ENCODE measurements around the gene CLNK.

CLNK gene

GRCh38 chr4:10526429-10527222 lies 157.9 kb downstream of the CLNK start:
- no peak for TF ChIP-seq CTCF (IDR thresholded peaks at IDR 0.05; ENCODE audit: low read depth, low read length)
- H3K4me3 ChIP-seq (ENCODE audit: low read depth, low read length), result no peak overlapping the region

- H3K4me3 ChIP-seq (ENCODE audit: low read depth, low read length), result no peak overlapping the region
- TF ChIP-seq CTCF (IDR thresholded peaks at IDR 0.05; ENCODE audit: low read depth, low read length), result no peak
Measured at GRCh38 chr4:10524196-10524833, 160.3 kb downstream of the CLNK start.

- no peak overlapping the region for H3K4me3 ChIP-seq (ENCODE audit: low read depth, low read length)
- TF ChIP-seq CTCF (IDR thresholded peaks at IDR 0.05; ENCODE audit: low read depth, low read length), result no peak
Measured at GRCh38 chr4:10521424-10521823, 163.1 kb downstream of the CLNK start.

- H3K4me3 ChIP-seq (ENCODE audit: low read depth, low read length), result no peak overlapping the region
- TF ChIP-seq CTCF (IDR thresholded peaks at IDR 0.05; ENCODE audit: low read depth, low read length), result no peak
Measured at GRCh38 chr4:10509733-10510132, 174.8 kb downstream of the CLNK start.

- H3K4me3 ChIP-seq (ENCODE audit: low read depth, low read length), result no peak overlapping the region
- TF ChIP-seq CTCF (IDR thresholded peaks at IDR 0.05; ENCODE audit: low read depth, low read length), result no peak
Measured at GRCh38 chr4:10506077-10506476, 178.5 kb downstream of the CLNK start.

GRCh38 chr4:10504570-10505179 lies 179.9 kb downstream of the CLNK start:
- no peak overlapping the region for H3K4me3 ChIP-seq (ENCODE audit: low read depth, low read length)
- TF ChIP-seq CTCF (IDR thresholded peaks at IDR 0.05; ENCODE audit: low read depth, low read length), result no peak

GRCh38 chr4:10502717-10503116 lies 181.9 kb downstream of the CLNK start:
- no peak overlapping the region for H3K4me3 ChIP-seq (ENCODE audit: low read depth, low read length)
- TF ChIP-seq CTCF (IDR thresholded peaks at IDR 0.05; ENCODE audit: low read depth, low read length), result no peak

Data from WI38 (cell line).